GM12878 (cell line): ENCODE measurements around the gene DAAM2. TPM values are rescaled to one million over a fixed set of nuclear protein-coding genes. Genes with fewer than 3 reads are reported as not detected.

Source experiments
- ATAC-seq: fragments of 200-7000 bp; cut with Tn5 transposase; 3 replicates; pipeline ENCODE4 v1.9.1; 2020; ENCODE audit warnings: mild to moderate bottlenecking, moderate library complexity
- BruUV-seq: library from RNA; stranded (reverse); fragments of 400-500 nt; replicated peaks from 2 replicates; lab custom pipeline; 2021; lab: Mats Ljungman, UMichigan
- CTCF ChIA-PET: fragments of 300-600 bp; sonication (Branson Sonifier 250); formaldehyde crosslinking; extraction: SDS; loops from one replicate; lab custom pipeline; 2021; ENCODE audit warnings: inconsistent platforms; lab: Yijun Ruan, JAX
- POLR2A ChIA-PET: fragments of 350-600 bp; formaldehyde crosslinking; extraction: SDS; loops from one replicate; lab custom pipeline; 2021; ENCODE audit warnings: inconsistent platforms; lab: Charles Lee
- RAD21 ChIA-PET: fragments of 300-600 bp; sonication (Branson Sonifier 250); formaldehyde crosslinking; loops from one replicate; lab custom pipeline; 2023; ENCODE audit warnings: antibody characterized with exemption; ENCODE audit not compliant: unreplicated experiment; lab: Charles Lee
- SMC1A ChIA-PET: fragments of 300-600 bp; sonication (Branson Sonifier 250); formaldehyde crosslinking; loops from one replicate; lab custom pipeline; 2023; ENCODE audit not compliant: unreplicated experiment, uncharacterized antibody; lab: Charles Lee
- DNase-seq: peaks from one replicate; pipeline ENCODE4 v3.0.0-alpha.2; 2011; ENCODE audit warnings: low read depth, low spot score
- FAIRE-seq: peaks from 3 replicates; lab custom pipeline; 2011; peaks lifted over from hg19 to GRCh38; lab: Jason Lieb, UNC
- H2AFZ ChIP-seq: 2 replicates; pipeline ENCODE4 v1.6.0; 2011; ENCODE audit warnings: low read depth, low read length, control low read depth; ENCODE audit not compliant: control insufficient read depth
- H3K27ac ChIP-seq: 2 replicates; pipeline ENCODE4 v1.5.1; 2011; ENCODE audit warnings: control low read depth; ENCODE audit not compliant: control insufficient read depth, insufficient read depth
- H3K27me3 ChIP-seq, 2 experiments: replicated peaks in 1 of 2; 2 replicates each; pipeline versions ENCODE4 v1.6.0 to v1.6.1; 2011; ENCODE audit warnings: low read length in 1 of 2; ENCODE audit not compliant: control insufficient read depth in 2 of 2, insufficient read depth in 2 of 2
- H3K36me3 ChIP-seq, 2 experiments: 2 replicates each; pipeline ENCODE4 v1.5.1; 2011; ENCODE audit warnings: low read length in 1 of 2; ENCODE audit not compliant: control insufficient read depth in 2 of 2, insufficient read depth in 2 of 2
- H3K4me1 ChIP-seq: 2 replicates; pipeline ENCODE4 v1.6.1; 2011; ENCODE audit warnings: mild to moderate bottlenecking, low read length, moderate library complexity, mixed read lengths; ENCODE audit not compliant: control insufficient read depth, insufficient read depth
- H3K4me2 ChIP-seq: 2 replicates; pipeline ENCODE4 v1.6.0; 2011; ENCODE audit warnings: control low read depth; ENCODE audit not compliant: control insufficient read depth, insufficient read depth
- H3K4me3 ChIP-seq: fragments of 200-600 bp; sonication (generic); 2 replicates; pipeline ENCODE4 v1.5.1; 2016
- H3K79me2 ChIP-seq: 2 replicates; pipeline ENCODE4 v1.6.0; 2011; ENCODE audit warnings: low read length; ENCODE audit not compliant: control insufficient read depth, insufficient read depth
- H3K9ac ChIP-seq: 2 replicates; pipeline ENCODE4 v1.8.0; 2011; ENCODE audit warnings: low read length, control low read depth, mixed read lengths; ENCODE audit not compliant: control insufficient read depth, insufficient read depth
- H3K9me3 ChIP-seq: replicated peaks from 3 replicates; pipeline ENCODE4 v1.5.1; 2011; ENCODE audit warnings: mild to moderate bottlenecking, low read length; ENCODE audit not compliant: control insufficient read depth, insufficient read depth
- H4K20me1 ChIP-seq: 2 replicates; pipeline ENCODE4 v1.6.0; 2011; ENCODE audit not compliant: control insufficient read depth, insufficient read depth
- IKZF1 ChIP-seq: fragments of 450-650 bp; conservative IDR thresholded peaks from 2 replicates; pipeline ENCODE4 v1.6.1; 2017; ENCODE audit warnings: antibody characterized with exemption, mild to moderate bottlenecking
- NR2F1 ChIP-seq: fragments of 450-650 bp; conservative IDR thresholded peaks from 2 replicates; pipeline ENCODE4 v1.6.1; 2017; ENCODE audit warnings: mild to moderate bottlenecking
- PKNOX1 ChIP-seq: fragments of 450-650 bp; IDR thresholded peaks from 2 replicates; pipeline ENCODE4 v1.6.1; 2016; ENCODE audit warnings: mild to moderate bottlenecking
- TBL1XR1 ChIP-seq: IDR thresholded peaks from 2 replicates; pipeline ENCODE4 v1.6.1; 2012; ENCODE audit warnings: low read depth, low read length, improper control_type of control experiment
- TCF3 ChIP-seq: IDR thresholded peaks from 2 replicates; pipeline ENCODE4 v1.6.1; 2012; ENCODE audit warnings: low read depth, mild to moderate bottlenecking, low read length, borderline replicate concordance; ENCODE audit not compliant: insufficient read depth
- WGBS: methylation state at CpG from one replicate; pipeline ENCODE4 v1.1.6; 2016; ENCODE audit warnings: low lambda C conversion rate; ENCODE audit not compliant: insufficient replicate concordance, insufficient coverage; ENCODE audit errors: missing lambda C conversion rate; 5-methylcytosine and 5-hydroxymethylcytosine counted together
- in situ Hi-C: fragments of 300-500 bp; cut with MboI; formaldehyde crosslinking; loops from 9 replicates; pipeline ENCODE4 v1.14.3; 2018; ENCODE audit warnings: mixed read lengths
- intact Hi-C: fragments of 100-400 bp; cut with micrococcal nuclease; formaldehyde crosslinking; loops from one replicate; pipeline ENCODE4 v1.14.2; 2022; ENCODE audit not compliant: unreplicated experiment
- polyA plus RNA-seq, 11 experiments: library from polyadenylated mRNA; depleted of rRNA in 4 of 11; unstranded in 6 of 11; stranded (reverse) in 5 of 11; fragments of >200 nt; fragmentation: Nextera tagmentation in 4 of 11; fragmentation: Illumina TruSeq in 1 of 11; extraction: Ambion mirVana in 4 of 11; extraction: Trizol in 1 of 11; gene quantifications; 1 replicate in 1 of 11; 2 replicates in 10 of 11; pipeline versions ENCODE4 v1.2.1 to v1.2.3, GENCODE V29; 2011 to 2016; ENCODE audit warnings: inconsistent platforms in 2 of 11, missing spikeins in 2 of 11, low read depth in 1 of 11
- total RNA-seq, 4 experiments: library from RNA; depleted of rRNA in 3 of 4; stranded (reverse); fragments of >200 nt in 3 of 4; fragmentation: Illumina TruSeq in 1 of 4; extraction: Trizol in 1 of 4; gene quantifications; 2 replicates each; pipeline versions ENCODE4 v1.2.1 to v1.2.3, GENCODE V29; 2013 to 2021
- TF ChIP-seq, protein P1 (sequence below): fragments of 150-350 bp; IDR thresholded peaks from 2 replicates; pipeline ENCODE4 v1.6.1; 2016; ENCODE audit warnings: low read depth, low read length

The DAAM2 gene
- total and polyA plus RNA-seq, 10 of the 15 experiments (the other 5 are each of a cell fraction or from before 2014, with no cell fraction given) = 0.05 to 0.22 TPM; not detected in 8

DNA sequence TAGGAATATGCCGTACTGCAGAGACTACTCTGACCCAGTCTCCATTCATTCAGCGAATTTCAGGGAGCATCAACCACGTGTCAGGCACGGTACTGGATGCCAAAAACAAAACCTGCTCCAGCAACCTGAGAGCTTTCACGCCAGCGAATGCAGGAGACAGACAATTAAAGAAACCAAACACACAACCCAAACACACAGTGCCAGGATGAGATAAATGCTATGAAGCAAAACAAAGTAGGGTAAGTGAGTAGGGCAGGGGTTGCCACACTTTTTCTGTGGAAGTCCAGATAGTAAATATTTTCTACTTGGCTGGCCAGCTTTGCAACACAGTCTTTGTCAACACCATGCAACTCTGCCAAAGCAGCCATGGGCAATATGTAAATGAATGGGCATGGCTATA is 132.1 kb downstream of the DAAM2 start:
- ChIA-PET SMC1A (no interaction called here), CTCF (no interaction called here), POLR2A (no interaction called here), RAD21 (no interaction called here)
- no peak for TF ChIP-seq NR2F1
- TF ChIP-seq TBL1XR1 = no peak
- TF ChIP-seq TCF3 = no peak
- no peak for TF ChIP-seq IKZF1
- TF ChIP-seq PKNOX1 = no peak
- TF ChIP-seq, protein P1, sequence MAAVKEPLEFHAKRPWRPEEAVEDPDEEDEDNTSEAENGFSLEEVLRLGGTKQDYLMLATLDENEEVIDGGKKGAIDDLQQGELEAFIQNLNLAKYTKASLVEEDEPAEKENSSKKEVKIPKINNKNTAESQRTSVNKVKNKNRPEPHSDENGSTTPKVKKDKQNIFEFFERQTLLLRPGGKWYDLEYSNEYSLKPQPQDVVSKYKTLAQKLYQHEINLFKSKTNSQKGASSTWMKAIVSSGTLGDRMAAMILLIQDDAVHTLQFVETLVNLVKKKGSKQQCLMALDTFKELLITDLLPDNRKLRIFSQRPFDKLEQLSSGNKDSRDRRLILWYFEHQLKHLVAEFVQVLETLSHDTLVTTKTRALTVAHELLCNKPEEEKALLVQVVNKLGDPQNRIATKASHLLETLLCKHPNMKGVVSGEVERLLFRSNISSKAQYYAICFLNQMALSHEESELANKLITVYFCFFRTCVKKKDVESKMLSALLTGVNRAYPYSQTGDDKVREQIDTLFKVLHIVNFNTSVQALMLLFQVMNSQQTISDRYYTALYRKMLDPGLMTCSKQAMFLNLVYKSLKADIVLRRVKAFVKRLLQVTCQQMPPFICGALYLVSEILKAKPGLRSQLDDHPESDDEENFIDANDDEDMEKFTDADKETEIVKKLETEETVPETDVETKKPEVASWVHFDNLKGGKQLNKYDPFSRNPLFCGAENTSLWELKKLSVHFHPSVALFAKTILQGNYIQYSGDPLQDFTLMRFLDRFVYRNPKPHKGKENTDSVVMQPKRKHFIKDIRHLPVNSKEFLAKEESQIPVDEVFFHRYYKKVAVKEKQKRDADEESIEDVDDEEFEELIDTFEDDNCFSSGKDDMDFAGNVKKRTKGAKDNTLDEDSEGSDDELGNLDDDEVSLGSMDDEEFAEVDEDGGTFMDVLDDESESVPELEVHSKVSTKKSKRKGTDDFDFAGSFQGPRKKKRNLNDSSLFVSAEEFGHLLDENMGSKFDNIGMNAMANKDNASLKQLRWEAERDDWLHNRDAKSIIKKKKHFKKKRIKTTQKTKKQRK = no peak
- Histone ChIP-seq H3K4me1 (no peaks in the 10 kb centered on the region), H3K9me3 (no peaks in the 10 kb centered on the region), H2AFZ (no peak overlapping the region), H3K27ac (no peak overlapping the region), H3K4me2 (no peak overlapping the region), H3K9ac (no peak overlapping the region), H3K4me3 (no peak overlapping the region), H3K79me2 (no peaks in the 10 kb centered on the region), H4K20me1 (no peaks in the 10 kb centered on the region), H3K27me3 (no peaks in the 10 kb centered on the region), H3K36me3 (no peaks in the 10 kb centered on the region)
- no peak for FAIRE-seq
- 10% methylated on average over 6 of the region's 6 CpGs for WGBS
- BruUV-seq = no TSS peak
- in situ Hi-C loops = no loop called here
- ATAC-seq = no peak
- DNase-seq = no peak
- intact Hi-C loops = no loop called here
